ENCODE results near the gene G3BP2. TPM values are rescaled to one million over a fixed set of nuclear protein-coding genes. Genes with fewer than 3 reads are reported as not detected.

G3BP2 gene
- total and polyA plus RNA-seq, 2 experiments from 2014 or later: 36.0 to 133 TPM

DNA sequence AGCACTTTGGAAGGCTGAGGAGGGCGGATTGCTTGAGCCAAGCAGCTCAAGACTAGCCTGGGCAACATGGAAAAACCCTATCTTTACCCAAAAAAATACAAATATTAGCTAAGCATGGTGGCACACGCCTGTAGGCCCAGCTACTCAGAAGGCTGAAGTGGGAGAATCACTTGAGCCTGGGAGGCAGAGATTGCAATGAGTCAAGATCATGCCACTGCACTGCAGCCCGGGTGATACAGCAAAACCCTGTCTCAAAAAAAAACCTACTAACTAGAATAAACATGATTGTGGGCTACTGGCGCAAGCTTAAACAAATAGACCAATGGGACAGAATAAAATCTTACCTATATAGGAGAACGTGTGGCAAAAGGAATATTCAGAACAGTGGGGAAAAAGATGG is 50.2 kb downstream of the G3BP2 start:
- in situ Hi-C loops (cut with MboI): no loop called here
- no peak overlapping the region for H3K9ac ChIP-seq
- H3K4me2 ChIP-seq (ENCODE audit: unreplicated experiment): no peak overlapping the region
- no peak overlapping the region for H2AFZ ChIP-seq
- no peaks in the 10 kb centered on the region for H3F3A ChIP-seq (ENCODE audit: insufficient read depth)
- no peak overlapping the region for H3K27ac ChIP-seq
- no peak overlapping the region for H3K4me3 ChIP-seq
- no peaks in the 10 kb centered on the region for H4K20me1 ChIP-seq (ENCODE audit: insufficient read depth)
- H3K9me3 ChIP-seq (ENCODE audit: low read depth): no peaks in the 10 kb centered on the region
- H3K27me3 ChIP-seq (replicated peaks; ENCODE audit: insufficient read depth): no peaks in the 10 kb centered on the region
- TF ChIP-seq EZH2 (IDR thresholded peaks at IDR 0.05; ENCODE audit: insufficient read depth, poor library complexity, severe bottlenecking) (no peak), EZH2phosphoT487 (IDR thresholded peaks at IDR 0.05; ENCODE audit: insufficient read depth, low read depth) (no peak)
- H3K9me2 ChIP-seq (ENCODE audit: insufficient read depth): no peaks in the 10 kb centered on the region
- 61 to 67% methylated on average over 5 of the region's 5 CpGs for WGBS, 2 experiments (ENCODE audit: low coverage in 1 of 2, low lambda C conversion rate in 2 of 2, missing lambda C conversion rate in 2 of 2)
- no peaks in the 10 kb centered on the region for H3K79me2 ChIP-seq (ENCODE audit: insufficient read depth)
- DNase-seq: no peak
- H3K36me3 ChIP-seq (ENCODE audit: low read depth): no peaks in the 10 kb centered on the region
- H3K4me1 ChIP-seq (ENCODE audit: insufficient read depth): no peaks in the 10 kb centered on the region

DNA sequence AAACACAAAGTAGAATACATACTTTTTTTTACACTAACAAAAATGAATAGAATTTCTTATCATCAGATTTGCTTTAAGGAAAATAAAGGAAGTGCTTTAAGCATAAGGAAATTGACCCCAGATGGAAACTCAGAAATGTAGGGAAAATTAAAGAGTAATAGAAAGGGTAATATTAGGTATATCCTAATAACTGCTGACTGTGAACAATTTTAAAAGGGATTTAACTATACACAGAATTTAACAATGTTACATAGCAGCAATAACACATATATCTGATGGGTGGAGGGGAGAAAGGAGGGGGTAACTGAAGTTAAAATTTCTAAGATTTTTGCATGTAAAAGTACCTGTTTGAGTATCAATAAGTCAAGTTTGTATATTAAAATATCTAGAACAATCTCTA is 51.5 kb downstream of the G3BP2 start:
- Histone ChIP-seq H3K4me2 (ENCODE audit: unreplicated experiment) (no peak overlapping the region), H3K9me3 (ENCODE audit: low read depth) (no peaks in the 10 kb centered on the region), H4K20me1 (ENCODE audit: insufficient read depth) (no peaks in the 10 kb centered on the region), H3K36me3 (ENCODE audit: low read depth) (no peaks in the 10 kb centered on the region), H3K9me2 (ENCODE audit: insufficient read depth) (no peaks in the 10 kb centered on the region), H3K4me1 (ENCODE audit: insufficient read depth) (no peaks in the 10 kb centered on the region), H2AFZ (no peak overlapping the region), H3K9ac (no peak overlapping the region), H3F3A (ENCODE audit: insufficient read depth) (no peaks in the 10 kb centered on the region), H3K79me2 (ENCODE audit: insufficient read depth) (no peaks in the 10 kb centered on the region), H3K4me3 (no peak overlapping the region), H3K27ac (no peak overlapping the region), H3K27me3 (replicated peaks; ENCODE audit: insufficient read depth) (no peaks in the 10 kb centered on the region)
- TF ChIP-seq EZH2 (IDR thresholded peaks at IDR 0.05; ENCODE audit: insufficient read depth, poor library complexity, severe bottlenecking) (no peak), EZH2phosphoT487 (IDR thresholded peaks at IDR 0.05; ENCODE audit: insufficient read depth, low read depth) (no peak)
- no peak for DNase-seq
- in situ Hi-C loops (cut with MboI): no loop called here

GRCh38 chr4:75612306-75612705 is 60.9 kb downstream of the G3BP2 start:
- Histone ChIP-seq H3K9me3 (ENCODE audit: low read depth) (no peaks in the 10 kb centered on the region), H3K36me3 (ENCODE audit: low read depth) (no peaks in the 10 kb centered on the region), H3K4me3 (no peak overlapping the region), H3K27me3 (replicated peaks; ENCODE audit: insufficient read depth) (no peaks in the 10 kb centered on the region), H3K9me2 (ENCODE audit: insufficient read depth) (no peaks in the 10 kb centered on the region), H3K4me2 (ENCODE audit: unreplicated experiment) (no peak overlapping the region), H3K9ac (no peak overlapping the region), H3K79me2 (ENCODE audit: insufficient read depth) (no peaks in the 10 kb centered on the region), H3K27ac (no peak overlapping the region), H4K20me1 (ENCODE audit: insufficient read depth) (no peaks in the 10 kb centered on the region), H2AFZ (no peak overlapping the region), H3F3A (ENCODE audit: insufficient read depth) (no peaks in the 10 kb centered on the region), H3K4me1 (ENCODE audit: insufficient read depth) (no peaks in the 10 kb centered on the region)
- no peak for TF ChIP-seq EZH2phosphoT487 (IDR thresholded peaks at IDR 0.05; ENCODE audit: insufficient read depth, low read depth)
- TF ChIP-seq EZH2 (IDR thresholded peaks at IDR 0.05; ENCODE audit: insufficient read depth, poor library complexity, severe bottlenecking): no peak
- 60 to 87% methylated on average over 1 of the region's 1 CpG for WGBS, 2 experiments (ENCODE audit: low coverage in 1 of 2, low lambda C conversion rate in 2 of 2, missing lambda C conversion rate in 2 of 2)
- DNase-seq: no peak
- in situ Hi-C loops (cut with MboI): no loop called here

DNA sequence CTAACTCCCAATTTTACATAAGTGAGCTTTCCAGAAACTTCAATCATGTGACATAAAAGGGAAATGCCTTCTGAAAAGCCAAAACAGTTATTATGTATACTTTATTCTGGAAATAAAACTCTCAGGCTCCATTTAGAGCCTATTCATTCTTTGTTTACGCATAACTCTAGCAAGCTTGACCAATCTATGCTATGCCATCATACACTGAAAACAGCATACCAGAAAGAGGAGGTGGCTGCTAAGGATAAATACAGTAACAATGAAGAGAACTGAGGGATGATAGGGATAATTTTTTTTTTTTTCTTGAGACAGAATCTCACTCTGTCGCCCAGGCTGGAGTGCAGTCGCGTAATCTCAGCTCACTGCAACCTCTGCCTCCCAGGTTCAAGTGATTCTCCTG is 67.3 kb downstream of the G3BP2 start:
- in situ Hi-C loops (cut with MboI): no loop called here
- H2AFZ ChIP-seq: no peak overlapping the region
- H3K4me1 ChIP-seq (ENCODE audit: insufficient read depth): no peaks in the 10 kb centered on the region

DNA sequence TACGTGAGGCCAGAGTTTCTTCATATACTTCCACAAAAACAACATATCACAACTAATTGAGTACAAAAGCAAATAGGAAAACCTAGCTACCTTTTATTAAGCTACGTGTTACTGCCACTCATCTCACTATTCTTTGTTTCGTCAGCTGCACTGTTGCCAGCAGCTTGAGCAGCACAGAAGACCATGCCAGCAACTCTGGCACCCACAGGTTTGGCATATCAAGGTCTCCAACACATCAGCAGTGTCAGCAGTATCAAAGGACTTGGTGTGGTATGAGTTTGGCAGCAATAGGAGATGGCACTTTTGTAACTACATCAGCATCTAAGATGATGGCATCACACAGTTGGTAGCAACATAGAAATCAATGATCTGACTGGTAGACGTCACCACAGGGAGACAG is 73.6 kb downstream of the G3BP2 start:
- no peak overlapping the region for H3K4me2 ChIP-seq (ENCODE audit: unreplicated experiment)
- no peak overlapping the region for H3K9ac ChIP-seq
- 61 to 63% methylated on average over 4 of the region's 4 CpGs for WGBS, 2 experiments (ENCODE audit: low coverage in 1 of 2, low lambda C conversion rate in 2 of 2, missing lambda C conversion rate in 2 of 2)
- DNase-seq: no peak
- H3K36me3 ChIP-seq (ENCODE audit: low read depth): no peaks in the 10 kb centered on the region
- no peaks in the 10 kb centered on the region for H4K20me1 ChIP-seq (ENCODE audit: insufficient read depth)
- H3K79me2 ChIP-seq (ENCODE audit: insufficient read depth): no peaks in the 10 kb centered on the region
- no peaks in the 10 kb centered on the region for H3K4me1 ChIP-seq (ENCODE audit: insufficient read depth)
- TF ChIP-seq EZH2 (IDR thresholded peaks at IDR 0.05; ENCODE audit: insufficient read depth, poor library complexity, severe bottlenecking): no peak
- no peak for TF ChIP-seq EZH2phosphoT487 (IDR thresholded peaks at IDR 0.05; ENCODE audit: insufficient read depth, low read depth)
- H3F3A ChIP-seq (ENCODE audit: insufficient read depth): no peaks in the 10 kb centered on the region
- no peaks in the 10 kb centered on the region for H3K9me2 ChIP-seq (ENCODE audit: insufficient read depth)
- no peaks in the 10 kb centered on the region for H3K9me3 ChIP-seq (ENCODE audit: low read depth)
- H2AFZ ChIP-seq: no peak overlapping the region
- no peaks in the 10 kb centered on the region for H3K27me3 ChIP-seq (replicated peaks; ENCODE audit: insufficient read depth)
- H3K4me3 ChIP-seq: no peak overlapping the region
- in situ Hi-C loops (cut with MboI): no loop called here
- H3K27ac ChIP-seq: no peak overlapping the region

More for the DNA sequence above, 67.3 kb downstream of the G3BP2 start:
- Histone ChIP-seq H4K20me1 (ENCODE audit: insufficient read depth) (no peaks in the 10 kb centered on the region), H3K9me2 (ENCODE audit: insufficient read depth) (no peaks in the 10 kb centered on the region), H3K27me3 (replicated peaks; ENCODE audit: insufficient read depth) (no peaks in the 10 kb centered on the region), H3K27ac (no peak overlapping the region), H3K4me2 (ENCODE audit: unreplicated experiment) (no peak overlapping the region), H3K4me3 (no peak overlapping the region), H3K9ac (no peak overlapping the region), H3K9me3 (ENCODE audit: low read depth) (no peaks in the 10 kb centered on the region), H3F3A (ENCODE audit: insufficient read depth) (no peaks in the 10 kb centered on the region), H3K79me2 (ENCODE audit: insufficient read depth) (no peaks in the 10 kb centered on the region), H3K36me3 (ENCODE audit: low read depth) (no peaks in the 10 kb centered on the region)
- DNase-seq: no peak
- 55 to 95% methylated on average over 1 to 4 of the region's 4 CpGs for WGBS, 2 experiments (ENCODE audit: low coverage in 1 of 2, low lambda C conversion rate in 2 of 2, missing lambda C conversion rate in 2 of 2)
- TF ChIP-seq EZH2phosphoT487 (IDR thresholded peaks at IDR 0.05; ENCODE audit: insufficient read depth, low read depth): no peak
- no peak for TF ChIP-seq EZH2 (IDR thresholded peaks at IDR 0.05; ENCODE audit: insufficient read depth, poor library complexity, severe bottlenecking)

Data from GM23248 (cell line).